Heart left ventricle (tissue), 16 donors: ENCODE data around the gene USO1. TPM values are rescaled to one million over a fixed set of nuclear protein-coding genes. Genes with fewer than 3 reads are reported as not detected.

Experiments
- ATAC-seq, 4 donors: fragments of 200-7000 bp; cut with Tn5 transposase; one replicate each; pipeline ENCODE4 v1.9.1; 2020 to 2022; ENCODE audit warnings: moderate library complexity in 4 of 4, mild to moderate bottlenecking in 3 of 4, moderate number of reproducible peaks in 1 of 4
- DNase-seq, 5 donors: peaks; one replicate each; pipeline ENCODE4 v3.0.0-alpha.2; 2020
- H3K27ac ChIP-seq, 12 donors: fragments of 200-600 bp; sonication (generic) in 4 of 12; one replicate each; pipeline versions ENCODE4 v1.5.0 to v1.8.0; 2016 to 2022; ENCODE audit warnings: mild to moderate bottlenecking in 2 of 12
- H3K27me3 ChIP-seq, 9 donors: fragments of 200-600 bp; sonication (generic) in 2 of 9; one replicate each; pipeline versions ENCODE4 v1.5.1 to v1.8.0; 2016 to 2022; ENCODE audit warnings: mild to moderate bottlenecking in 3 of 9
- H3K36me3 ChIP-seq, 9 donors: fragments of 200-600 bp; sonication (generic) in 2 of 9; one replicate each; pipeline versions ENCODE4 v1.5.0 to v1.8.0; 2018 to 2022; ENCODE audit warnings: mild to moderate bottlenecking in 2 of 9
- H3K4me1 ChIP-seq, 12 donors: fragments of 200-600 bp; sonication (generic) in 4 of 12; one replicate each; pipeline versions ENCODE4 v1.5.0 to v1.8.0; 2016 to 2022; ENCODE audit warnings: mild to moderate bottlenecking in 3 of 12
- H3K4me3 ChIP-seq, 12 donors: fragments of 200-600 bp; sonication (generic) in 4 of 12; one replicate each; pipeline versions ENCODE4 v1.5.0 to v1.8.0; 2017 to 2022; ENCODE audit warnings: mild to moderate bottlenecking in 9 of 12, moderate library complexity in 4 of 12
- H3K9me3 ChIP-seq, 12 donors: fragments of 200-600 bp; sonication (generic) in 4 of 12; one replicate each; pipeline versions ENCODE4 v1.5.0 to v1.8.0; 2016 to 2022; ENCODE audit warnings: mild to moderate bottlenecking in 1 of 12
- POLR2A ChIP-seq, 2 donors: fragments of 450-650 bp; IDR thresholded peaks; one replicate each; pipeline ENCODE4 v1.6.1; 2017; ENCODE audit warnings: antibody characterized with exemption in 2 of 2, mild to moderate bottlenecking in 2 of 2, moderate library complexity in 2 of 2
- WGBS, 4 donors: extraction: QIAGEN DNeasy Blood & Tissue Kit in 2 of 4; methylation state at CpG; one replicate each; pipeline versions ENCODE4 v1.1.5 to v1.1.7; 2013 to 2018; 5-methylcytosine and 5-hydroxymethylcytosine counted together
- intact Hi-C, 10 donors: fragments of 100-400 bp; cut with DNase I; formaldehyde crosslinking; loops; one replicate each; pipeline versions ENCODE4 v1.11.1 to v1.14.2; 2022
- polyA plus RNA-seq, 2 donors: library from polyadenylated mRNA; stranded (reverse); fragments of 200-250 nt; gene quantifications; one replicate each; pipeline ENCODE4 v1.2.3, GENCODE V29; 2013
- total RNA-seq, 9 donors: library from RNA; depleted of rRNA in 2 of 9; stranded (reverse); fragments of >200 nt in 2 of 9; fragmentation: NEBNext Ultra II Directional in 3 of 9; extraction: Animal tissue kit (Norgen Biotek cat#: 25700) in 3 of 9; gene quantifications; one replicate each; pipeline versions ENCODE4 v1.1.0 to v1.2.4, GENCODE V29; 2016 to 2023
- TF ChIP-seq, protein P1 (sequence below), 12 donors: fragments of 200-600 bp; sonication (generic) in 4 of 12; IDR thresholded peaks; one replicate each; pipeline versions ENCODE4 v1.5.0 to v1.8.0; 2018 to 2022; ENCODE audit warnings: antibody characterized with exemption in 12 of 12, mild to moderate bottlenecking in 5 of 12
- donor health status: ischemic (EF 13 %, LVEDD 7.1; RV severe dilation, severe dysfunction).
- donor health status: healthy with polysubstance abuse.
- donor health status: DM: no; HTN: yes; CAD: no.
- donor health status: DM: no; HTN: no; CAD: no.
- donor health status: ischemic (EF 25% LVEDD 6.9; RV normal size, moderate dysfunction).
- donor health status: ischemic (EF 25% LVEDD 5.7; RV mildly dilated, moderate dysfunction).
- donor health status: healthy.
- donor health status: DM: yes; HTN: yes; CAD: no.
- donor health status: ischemic (EF 35%, LVEDD 5.7; RV mildly dilated, moderate dysfunction).
- donor health status: nonischemic (EF 11% LVEDD 7.7; RV severe dilation, severe dysfunction).
- donor health status: DM: yes; HTN: yes; CAD: no.
- donor health status: PGD.
- donor health status: ischemic (EF 29% LVEDD 5.4; RV normal size, mild dysfunction).
- donor health status: nonischemic (EF 23%, LVEDD 6.1; RV moderate dilation, normal function).

The USO1 gene
- total and polyA plus RNA-seq, 11 donors, result 28.6 to 87.1 (median 77.0) TPM

DNA sequence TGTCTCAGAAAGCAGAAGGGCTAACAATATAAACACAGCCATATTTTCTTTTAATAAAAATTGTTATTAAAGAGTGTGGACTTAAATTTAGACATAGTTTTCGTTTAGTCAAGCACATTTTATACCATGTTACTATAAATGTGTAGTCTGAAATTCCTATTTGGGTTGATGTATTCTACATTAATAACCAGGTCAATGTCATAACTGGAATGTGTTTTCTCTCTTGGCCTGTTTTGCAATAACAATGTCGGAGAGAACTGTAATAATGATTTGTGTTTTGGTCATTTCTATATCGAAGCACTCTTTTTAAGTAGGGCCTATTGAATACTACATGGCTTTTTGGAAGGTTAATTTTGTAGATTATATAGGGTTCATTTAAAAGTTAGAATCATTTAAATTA is 5.5 kb downstream of the USO1 start:
- TF ChIP-seq POLR2A (IDR thresholded peaks at IDR 0.05), result no peak
- TF ChIP-seq, protein P1, sequence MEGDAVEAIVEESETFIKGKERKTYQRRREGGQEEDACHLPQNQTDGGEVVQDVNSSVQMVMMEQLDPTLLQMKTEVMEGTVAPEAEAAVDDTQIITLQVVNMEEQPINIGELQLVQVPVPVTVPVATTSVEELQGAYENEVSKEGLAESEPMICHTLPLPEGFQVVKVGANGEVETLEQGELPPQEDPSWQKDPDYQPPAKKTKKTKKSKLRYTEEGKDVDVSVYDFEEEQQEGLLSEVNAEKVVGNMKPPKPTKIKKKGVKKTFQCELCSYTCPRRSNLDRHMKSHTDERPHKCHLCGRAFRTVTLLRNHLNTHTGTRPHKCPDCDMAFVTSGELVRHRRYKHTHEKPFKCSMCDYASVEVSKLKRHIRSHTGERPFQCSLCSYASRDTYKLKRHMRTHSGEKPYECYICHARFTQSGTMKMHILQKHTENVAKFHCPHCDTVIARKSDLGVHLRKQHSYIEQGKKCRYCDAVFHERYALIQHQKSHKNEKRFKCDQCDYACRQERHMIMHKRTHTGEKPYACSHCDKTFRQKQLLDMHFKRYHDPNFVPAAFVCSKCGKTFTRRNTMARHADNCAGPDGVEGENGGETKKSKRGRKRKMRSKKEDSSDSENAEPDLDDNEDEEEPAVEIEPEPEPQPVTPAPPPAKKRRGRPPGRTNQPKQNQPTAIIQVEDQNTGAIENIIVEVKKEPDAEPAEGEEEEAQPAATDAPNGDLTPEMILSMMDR (IDR thresholded peaks at IDR 0.05), result no peak
- peaks cover 0 to 14% (median 0%) of the 10 kb centered on the region in 12 donors for H3K9me3 ChIP-seq
- 28 to 44% (median 36%) methylated on average over 3 of the region's 3 CpGs for WGBS, 4 donors
- intact Hi-C loops, result loop anchor here in 1 of 10 donors (10.0 kb wide), 1 partner anchor 55 kb away; no protein-coding TSS in a partner anchor
- ATAC-seq, result no peak
- peak overlapping the region in 6 of 12 donors; percentile 1 to 32 (median 8) for H3K4me3 ChIP-seq
- peaks cover 0 to 56% (median 27%) of the 10 kb centered on the region in 12 donors for H3K4me1 ChIP-seq
- peak overlapping the region in 9 of 12 donors; percentile 3 to 57 (median 26) for H3K27ac ChIP-seq
- no peaks in the 10 kb centered on the region for H3K27me3 ChIP-seq
- no peaks in the 10 kb centered on the region for H3K36me3 ChIP-seq
- no peak for DNase-seq

DNA sequence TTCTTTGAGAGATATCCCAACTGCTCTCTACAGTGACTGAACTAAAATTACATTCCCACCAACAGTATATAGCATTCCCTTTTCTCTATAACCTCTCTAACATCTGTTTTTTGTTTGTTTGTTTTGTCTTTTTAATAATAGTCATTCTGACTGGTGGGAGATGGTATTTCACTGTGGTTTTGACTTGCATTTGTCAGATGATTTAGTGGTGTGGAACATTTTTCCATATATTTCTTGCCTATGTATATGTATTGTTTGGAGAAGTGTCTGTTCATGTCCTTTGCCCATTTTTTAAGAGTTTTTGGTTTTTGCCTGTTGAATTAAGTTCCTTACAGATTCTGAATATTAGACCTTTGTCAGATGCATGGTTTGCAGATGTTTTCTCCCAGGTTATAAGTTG is 9.0 kb downstream of the USO1 start:
- TF ChIP-seq, protein P1 (IDR thresholded peaks at IDR 0.05), result no peak
- TF ChIP-seq POLR2A (IDR thresholded peaks at IDR 0.05), result no peak
- H3K4me1 ChIP-seq, result peaks cover 0 to 47% (median 20%) of the 10 kb centered on the region in 12 donors
- no peaks in the 10 kb centered on the region for H3K27me3 ChIP-seq
- peaks cover 0 to 14% (median 0%) of the 10 kb centered on the region in 12 donors for H3K9me3 ChIP-seq
- ATAC-seq, result no peak
- no peak overlapping the region for H3K4me3 ChIP-seq
- H3K36me3 ChIP-seq, result peaks cover 0 to 3% (median 0%) of the 10 kb centered on the region in 9 donors
- no peak for DNase-seq
- H3K27ac ChIP-seq, result no peak overlapping the region
- intact Hi-C loops, result no loop called here

DNA sequence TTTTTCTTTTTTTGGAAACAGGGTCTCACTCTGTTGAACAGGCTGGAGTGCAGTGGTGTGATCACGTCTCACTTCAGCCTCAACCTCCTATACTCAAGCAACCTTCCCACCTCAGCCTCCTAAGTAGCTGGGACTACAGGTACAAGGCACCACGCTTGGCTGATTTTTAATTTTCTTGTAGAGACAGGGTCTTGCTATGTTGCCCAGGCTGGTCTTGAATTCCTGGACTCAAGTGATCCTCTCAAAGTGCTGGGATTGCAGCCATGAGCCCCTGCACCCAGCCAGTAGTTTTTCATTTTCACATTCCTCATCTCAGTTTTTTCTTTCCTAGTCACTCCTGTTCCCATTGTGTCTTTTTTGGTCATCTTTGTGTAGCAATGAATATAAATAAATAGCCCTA is 11.1 kb downstream of the USO1 start:
- TF ChIP-seq, protein P1 (IDR thresholded peaks at IDR 0.05), result no peak
- TF ChIP-seq POLR2A (IDR thresholded peaks at IDR 0.05), result no peak
- no peaks in the 10 kb centered on the region for H3K27me3 ChIP-seq

DNA sequence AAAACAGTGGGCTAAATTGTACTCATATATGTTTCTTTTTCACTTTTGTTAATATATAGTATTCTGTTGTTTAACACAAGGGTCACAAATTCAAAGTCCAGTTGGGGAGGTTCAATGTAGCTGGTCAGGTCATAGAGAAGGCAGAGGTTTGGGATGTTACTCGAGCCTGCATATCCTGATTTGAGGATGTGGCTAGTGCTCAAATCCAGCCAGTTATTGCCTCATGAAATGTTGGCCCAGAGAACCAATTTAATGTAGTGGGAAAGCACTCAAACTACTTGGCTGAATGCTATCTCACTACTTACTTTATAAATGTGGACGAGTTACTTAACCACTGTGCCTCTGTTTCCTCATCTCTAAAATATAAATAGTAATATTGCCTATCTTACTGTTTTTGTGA is 12.5 kb downstream of the USO1 start:
- no peak for TF ChIP-seq POLR2A (IDR thresholded peaks at IDR 0.05)
- TF ChIP-seq, protein P1 (IDR thresholded peaks at IDR 0.05), result no peak
- 32 to 40% (median 38%) methylated on average over 2 of the region's 2 CpGs for WGBS, 4 donors
- ATAC-seq (peak; percentile 39 to 64 (median 50)), DNase-seq (no peak)
- Histone ChIP-seq H3K4me3 (no peak overlapping the region), H3K36me3 (peaks cover 0 to 15% (median 0%) of the 10 kb centered on the region in 9 donors), H3K4me1 (peaks cover 0 to 24% (median 13%) of the 10 kb centered on the region in 12 donors), H3K27ac (peak overlapping the region in 4 of 12 donors; percentile 1 to 37 (median 26)), H3K9me3 (peaks cover 0 to 14% (median 0%) of the 10 kb centered on the region in 12 donors), H3K27me3 (no peaks in the 10 kb centered on the region)
- intact Hi-C loops, result loop anchor here in 1 of 10 donors (5.0 kb wide), 1 partner anchor 205 kb away; the partner anchor contains the start of gene NAAA

More for the DNA sequence above, 11.1 kb downstream of the USO1 start:
- peaks cover 0 to 10% (median 0%) of the 10 kb centered on the region in 9 donors for H3K36me3 ChIP-seq
- intact Hi-C loops, result loop anchor here in 1 of 10 donors (5.0 kb wide), 1 partner anchor 207 kb away; the partner anchor contains the start of gene NAAA
- DNase-seq (no peak), ATAC-seq (no peak)
- peaks cover 0 to 30% (median 15%) of the 10 kb centered on the region in 12 donors for H3K4me1 ChIP-seq
- H3K27ac ChIP-seq, result no peak overlapping the region
- H3K4me3 ChIP-seq, result no peak overlapping the region
- H3K9me3 ChIP-seq, result peaks cover 0 to 14% (median 0%) of the 10 kb centered on the region in 12 donors
- WGBS, 4 donors, result 91 to 97% (median 96%) methylated on average over 2 of the region's 2 CpGs
